GM12878 (cell line): Measurements from ENCODE around the gene FFAR1. TPM values are rescaled to one million over a fixed set of nuclear protein-coding genes. Genes with fewer than 3 reads are reported as not detected.

Source experiments
- ATAC-seq: fragments of 200-7000 bp; cut with Tn5 transposase; 3 replicates; pipeline ENCODE4 v1.9.1; 2020; ENCODE audit warnings: mild to moderate bottlenecking, moderate library complexity
- BruUV-seq: library from RNA; stranded (reverse); fragments of 400-500 nt; replicated peaks from 2 replicates; lab custom pipeline; 2021; lab: Mats Ljungman, UMichigan
- CTCF ChIA-PET: fragments of 300-600 bp; sonication (Branson Sonifier 250); formaldehyde crosslinking; extraction: SDS; loops from one replicate; lab custom pipeline; 2021; ENCODE audit warnings: inconsistent platforms; lab: Yijun Ruan, JAX
- POLR2A ChIA-PET: fragments of 350-600 bp; formaldehyde crosslinking; extraction: SDS; loops from one replicate; lab custom pipeline; 2021; ENCODE audit warnings: inconsistent platforms; lab: Charles Lee
- RAD21 ChIA-PET: fragments of 300-600 bp; sonication (Branson Sonifier 250); formaldehyde crosslinking; loops from one replicate; lab custom pipeline; 2023; ENCODE audit warnings: antibody characterized with exemption; ENCODE audit not compliant: unreplicated experiment; lab: Charles Lee
- SMC1A ChIA-PET: fragments of 300-600 bp; sonication (Branson Sonifier 250); formaldehyde crosslinking; loops from one replicate; lab custom pipeline; 2023; ENCODE audit not compliant: unreplicated experiment, uncharacterized antibody; lab: Charles Lee
- DNase-seq: peaks from one replicate; pipeline ENCODE4 v3.0.0-alpha.2; 2011; ENCODE audit warnings: low read depth, low spot score
- FAIRE-seq: peaks from 3 replicates; lab custom pipeline; 2011; peaks lifted over from hg19 to GRCh38; lab: Jason Lieb, UNC
- H2AFZ ChIP-seq: 2 replicates; pipeline ENCODE4 v1.6.0; 2011; ENCODE audit warnings: low read depth, low read length, control low read depth; ENCODE audit not compliant: control insufficient read depth
- H3K27ac ChIP-seq: 2 replicates; pipeline ENCODE4 v1.5.1; 2011; ENCODE audit warnings: control low read depth; ENCODE audit not compliant: control insufficient read depth, insufficient read depth
- H3K27me3 ChIP-seq, 2 experiments: replicated peaks in 1 of 2; 2 replicates each; pipeline versions ENCODE4 v1.6.0 to v1.6.1; 2011; ENCODE audit warnings: low read length in 1 of 2; ENCODE audit not compliant: control insufficient read depth in 2 of 2, insufficient read depth in 2 of 2
- H3K36me3 ChIP-seq, 2 experiments: 2 replicates each; pipeline ENCODE4 v1.5.1; 2011; ENCODE audit warnings: low read length in 1 of 2; ENCODE audit not compliant: control insufficient read depth in 2 of 2, insufficient read depth in 2 of 2
- H3K4me1 ChIP-seq: 2 replicates; pipeline ENCODE4 v1.6.1; 2011; ENCODE audit warnings: mild to moderate bottlenecking, low read length, moderate library complexity, mixed read lengths; ENCODE audit not compliant: control insufficient read depth, insufficient read depth
- H3K4me2 ChIP-seq: 2 replicates; pipeline ENCODE4 v1.6.0; 2011; ENCODE audit warnings: control low read depth; ENCODE audit not compliant: control insufficient read depth, insufficient read depth
- H3K4me3 ChIP-seq: fragments of 200-600 bp; sonication (generic); 2 replicates; pipeline ENCODE4 v1.5.1; 2016
- H3K79me2 ChIP-seq: 2 replicates; pipeline ENCODE4 v1.6.0; 2011; ENCODE audit warnings: low read length; ENCODE audit not compliant: control insufficient read depth, insufficient read depth
- H3K9ac ChIP-seq: 2 replicates; pipeline ENCODE4 v1.8.0; 2011; ENCODE audit warnings: low read length, control low read depth, mixed read lengths; ENCODE audit not compliant: control insufficient read depth, insufficient read depth
- H3K9me3 ChIP-seq: replicated peaks from 3 replicates; pipeline ENCODE4 v1.5.1; 2011; ENCODE audit warnings: mild to moderate bottlenecking, low read length; ENCODE audit not compliant: control insufficient read depth, insufficient read depth
- H4K20me1 ChIP-seq: 2 replicates; pipeline ENCODE4 v1.6.0; 2011; ENCODE audit not compliant: control insufficient read depth, insufficient read depth
- CBX5 ChIP-seq: sonication (generic); IDR thresholded peaks from 2 replicates; pipeline ENCODE4 v1.6.1; 2016; ENCODE audit warnings: low read depth, moderate library complexity, mild to moderate bottlenecking, inconsistent platforms
- ETV6 ChIP-seq, 2 experiments: fragments of 450-650 bp in 1 of 2; IDR thresholded peaks in 1 of 2; conservative IDR thresholded peaks in 1 of 2; 2 replicates each; pipeline ENCODE4 v1.6.1; 2014; ENCODE audit warnings: antibody characterized with exemption in 1 of 2, borderline replicate concordance in 1 of 2, low read depth in 1 of 2, mild to moderate bottlenecking in 1 of 2, moderate library complexity in 1 of 2
- RBBP5 ChIP-seq: fragments of 200-600 bp; sonication (generic); conservative IDR thresholded peaks from 2 replicates; pipeline ENCODE4 v1.6.1; 2016
- SUPT20H ChIP-seq: IDR thresholded peaks from 2 replicates; pipeline ENCODE4 v1.6.1; 2011; ENCODE audit warnings: low read depth, mild to moderate bottlenecking, low read length, moderate library complexity, borderline replicate concordance; ENCODE audit not compliant: control insufficient read depth
- SUZ12 ChIP-seq: fragments of 200-600 bp; sonication (generic); IDR thresholded peaks from one replicate; pipeline ENCODE4 v1.6.1; 2018; ENCODE audit warnings: antibody characterized with exemption, mild to moderate bottlenecking; ENCODE audit not compliant: unreplicated experiment
- ZZZ3 ChIP-seq: IDR thresholded peaks from 2 replicates; pipeline ENCODE4 v1.6.1; 2011; ENCODE audit warnings: low read depth; ENCODE audit not compliant: control insufficient read depth, insufficient read length
- WGBS: methylation state at CpG from one replicate; pipeline ENCODE4 v1.1.6; 2016; ENCODE audit warnings: low lambda C conversion rate; ENCODE audit not compliant: insufficient replicate concordance, insufficient coverage; ENCODE audit errors: missing lambda C conversion rate; 5-methylcytosine and 5-hydroxymethylcytosine counted together
- in situ Hi-C: fragments of 300-500 bp; cut with MboI; formaldehyde crosslinking; loops from 9 replicates; pipeline ENCODE4 v1.14.3; 2018; ENCODE audit warnings: mixed read lengths
- intact Hi-C: fragments of 100-400 bp; cut with micrococcal nuclease; formaldehyde crosslinking; loops from one replicate; pipeline ENCODE4 v1.14.2; 2022; ENCODE audit not compliant: unreplicated experiment
- polyA plus RNA-seq, 11 experiments: library from polyadenylated mRNA; depleted of rRNA in 4 of 11; unstranded in 6 of 11; stranded (reverse) in 5 of 11; fragments of >200 nt; fragmentation: Nextera tagmentation in 4 of 11; fragmentation: Illumina TruSeq in 1 of 11; extraction: Ambion mirVana in 4 of 11; extraction: Trizol in 1 of 11; gene quantifications; 1 replicate in 1 of 11; 2 replicates in 10 of 11; pipeline versions ENCODE4 v1.2.1 to v1.2.3, GENCODE V29; 2011 to 2016; ENCODE audit warnings: inconsistent platforms in 2 of 11, missing spikeins in 2 of 11, low read depth in 1 of 11
- total RNA-seq, 4 experiments: library from RNA; depleted of rRNA in 3 of 4; stranded (reverse); fragments of >200 nt in 3 of 4; fragmentation: Illumina TruSeq in 1 of 4; extraction: Trizol in 1 of 4; gene quantifications; 2 replicates each; pipeline versions ENCODE4 v1.2.1 to v1.2.3, GENCODE V29; 2013 to 2021
- TF ChIP-seq, protein P1 (sequence below): fragments of 450-650 bp; IDR thresholded peaks from 2 replicates; pipeline ENCODE4 v1.6.1; 2017; ENCODE audit warnings: mild to moderate bottlenecking, low read depth, inconsistent platforms; ENCODE audit not compliant: poor library complexity, severe bottlenecking
- TF ChIP-seq, protein P2 (sequence below): fragments of 450-650 bp; IDR thresholded peaks from 2 replicates; pipeline ENCODE4 v1.6.1; 2018; ENCODE audit warnings: borderline replicate concordance, mild to moderate bottlenecking; ENCODE audit not compliant: partially characterized antibody

Gene FFAR1
- total and polyA plus RNA-seq, 10 of the 15 experiments (the other 5 are each of a cell fraction or from before 2014, with no cell fraction given): 0.05 to 0.62 (median 0.14) TPM; not detected in 2

GRCh38 chr19:35299523-35300338, 48.0 kb upstream of the FFAR1 start:
- Histone ChIP-seq H3K9ac (no peak overlapping the region), H3K27ac (no peak overlapping the region), H3K79me2 (no peaks in the 10 kb centered on the region), H3K4me2 (no peak overlapping the region), H2AFZ (no peak overlapping the region), H3K9me3 (no peaks in the 10 kb centered on the region), H3K36me3 (no peaks in the 10 kb centered on the region), H3K4me1 (peaks cover 26% of the 10 kb centered on the region), H4K20me1 (no peaks in the 10 kb centered on the region), H3K4me3 (no peak overlapping the region), H3K27me3 (no peaks in the 10 kb centered on the region)
- in situ Hi-C loops: no loop called here
- CTCF ChIA-PET: no interaction called here
- DNase-seq: no peak
- RAD21 ChIA-PET: no interaction called here
- TF ChIP-seq CBX5 (no peak), SUZ12 (no peak), SUPT20H (no peak), ZZZ3 (no peak)
- BruUV-seq: no TSS peak
- POLR2A ChIA-PET: no interaction called here
- ATAC-seq: no peak
- SMC1A ChIA-PET: no interaction called here
- intact Hi-C loops: no loop called here
- no peak for FAIRE-seq
- WGBS: 93% methylated on average over 28 of the region's 55 CpGs

- Histone ChIP-seq H3K4me3 (no peak overlapping the region), H3K27me3 (no peaks in the 10 kb centered on the region), H3K4me2 (no peak overlapping the region), H3K79me2 (no peaks in the 10 kb centered on the region), H3K27ac (no peak overlapping the region), H4K20me1 (no peaks in the 10 kb centered on the region), H3K9me3 (no peaks in the 10 kb centered on the region), H3K4me1 (peaks cover 26% of the 10 kb centered on the region), H3K9ac (no peak overlapping the region), H2AFZ (no peak overlapping the region), H3K36me3 (no peaks in the 10 kb centered on the region)
- CTCF ChIA-PET: no interaction called here
- in situ Hi-C loops: no loop called here
- WGBS: 78% methylated on average over 10 of the region's 10 CpGs
- SMC1A ChIA-PET: no interaction called here
- intact Hi-C loops: no loop called here
- FAIRE-seq (no peak), ATAC-seq (no peak), DNase-seq (no peak)
- POLR2A ChIA-PET: no interaction called here
- no TSS peak for BruUV-seq
- TF ChIP-seq, protein P1, sequence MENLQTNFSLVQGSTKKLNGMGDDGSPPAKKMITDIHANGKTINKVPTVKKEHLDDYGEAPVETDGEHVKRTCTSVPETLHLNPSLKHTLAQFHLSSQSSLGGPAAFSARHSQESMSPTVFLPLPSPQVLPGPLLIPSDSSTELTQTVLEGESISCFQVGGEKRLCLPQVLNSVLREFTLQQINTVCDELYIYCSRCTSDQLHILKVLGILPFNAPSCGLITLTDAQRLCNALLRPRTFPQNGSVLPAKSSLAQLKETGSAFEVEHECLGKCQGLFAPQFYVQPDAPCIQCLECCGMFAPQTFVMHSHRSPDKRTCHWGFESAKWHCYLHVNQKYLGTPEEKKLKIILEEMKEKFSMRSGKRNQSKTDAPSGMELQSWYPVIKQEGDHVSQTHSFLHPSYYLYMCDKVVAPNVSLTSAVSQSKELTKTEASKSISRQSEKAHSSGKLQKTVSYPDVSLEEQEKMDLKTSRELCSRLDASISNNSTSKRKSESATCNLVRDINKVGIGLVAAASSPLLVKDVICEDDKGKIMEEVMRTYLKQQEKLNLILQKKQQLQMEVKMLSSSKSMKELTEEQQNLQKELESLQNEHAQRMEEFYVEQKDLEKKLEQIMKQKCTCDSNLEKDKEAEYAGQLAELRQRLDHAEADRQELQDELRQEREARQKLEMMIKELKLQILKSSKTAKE: no peak
- TF ChIP-seq, protein P2, sequence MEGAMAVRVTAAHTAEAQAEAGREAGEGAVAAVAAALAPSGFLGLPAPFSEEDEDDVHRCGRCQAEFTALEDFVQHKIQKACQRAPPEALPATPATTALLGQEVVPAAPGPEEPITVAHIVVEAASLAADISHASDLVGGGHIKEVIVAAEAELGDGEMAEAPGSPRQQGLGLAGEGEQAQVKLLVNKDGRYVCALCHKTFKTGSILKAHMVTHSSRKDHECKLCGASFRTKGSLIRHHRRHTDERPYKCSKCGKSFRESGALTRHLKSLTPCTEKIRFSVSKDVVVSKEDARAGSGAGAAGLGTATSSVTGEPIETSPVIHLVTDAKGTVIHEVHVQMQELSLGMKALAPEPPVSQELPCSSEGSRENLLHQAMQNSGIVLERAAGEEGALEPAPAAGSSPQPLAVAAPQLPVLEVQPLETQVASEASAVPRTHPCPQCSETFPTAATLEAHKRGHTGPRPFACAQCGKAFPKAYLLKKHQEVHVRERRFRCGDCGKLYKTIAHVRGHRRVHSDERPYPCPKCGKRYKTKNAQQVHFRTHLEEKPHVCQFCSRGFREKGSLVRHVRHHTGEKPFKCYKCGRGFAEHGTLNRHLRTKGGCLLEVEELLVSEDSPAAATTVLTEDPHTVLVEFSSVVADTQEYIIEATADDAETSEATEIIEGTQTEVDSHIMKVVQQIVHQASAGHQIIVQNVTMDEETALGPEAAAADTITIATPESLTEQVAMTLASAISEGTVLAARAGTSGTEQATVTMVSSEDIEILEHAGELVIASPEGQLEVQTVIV: no peak
- TF ChIP-seq ETV6 (conservative IDR thresholded peaks at IDR 0.05 in 1 of 2, IDR thresholded peaks at IDR 0.05 in 1 of 2; ENCODE audit: borderline replicate concordance in 1 of 2, low read depth in 1 of 2): no peak
- TF ChIP-seq RBBP5: no peak
- RAD21 ChIA-PET: no interaction called here
Measured at GRCh38 chr19:35300339-35300649, 47.4 kb upstream of the FFAR1 start.
